ENCODE data around the gene POMGNT2. TPM values are rescaled to one million over a fixed set of nuclear protein-coding genes. Genes with fewer than 3 reads are reported as not detected.

Gene POMGNT2
- total and polyA plus RNA-seq, 2 experiments from 2014 or later: 10.7 to 26.1 TPM

GRCh38 chr3:43061101-43061895 lies 44.6 kb downstream of the POMGNT2 start:
- TF ChIP-seq ETS1 (IDR thresholded peaks at IDR 0.05): no peak
- TF ChIP-seq CREB1 (CRISPR knock-in tag; IDR thresholded peaks at IDR 0.05; ENCODE audit: low read depth): no peak
- TF ChIP-seq REST (IDR thresholded peaks at IDR 0.05; ENCODE audit: unreplicated experiment): no peak
- TF ChIP-seq NANOG (IDR thresholded peaks at IDR 0.05; ENCODE audit: borderline replicate concordance): no peak
- TF ChIP-seq STAT1 (IDR thresholded peaks at IDR 0.05; ENCODE audit: unreplicated experiment): no peak

GRCh38 chr3:43059456-43059855 lies 46.4 kb downstream of the POMGNT2 start:
- Histone ChIP-seq H4K20me1 (replicated peaks; ENCODE audit: insufficient read depth) (no peaks in the 10 kb centered on the region), H3K4me3 (no peak overlapping the region), H3K27me3 (ENCODE audit: insufficient read depth) (no peaks in the 10 kb centered on the region), H2AFZ (no peak overlapping the region), H3K4me2 (no peak overlapping the region), H3K9me2 (ENCODE audit: insufficient read depth) (no peaks in the 10 kb centered on the region), H3K79me2 (replicated peaks; ENCODE audit: insufficient read depth) (no peaks in the 10 kb centered on the region), H3K36me3 (ENCODE audit: insufficient read depth) (peaks cover 9% of the 10 kb centered on the region; the same call in 1 of the 2 replicates), H3K27ac (ENCODE audit: low read depth) (no peak overlapping the region), H3F3A (replicated peaks; ENCODE audit: low read depth) (no peaks in the 10 kb centered on the region), H3K4me1 (ENCODE audit: insufficient read depth) (no peaks in the 10 kb centered on the region)
- Mint-ChIP-seq H3K27me3 (ENCODE audit: insufficient read depth, low read depth, poor library complexity) (no peaks in the 10 kb centered on the region), H3K4me3 (no peak overlapping the region), H3K9me3 (peaks cover 31% of the 10 kb centered on the region), H3K4me1 (no peaks in the 10 kb centered on the region), H3K27ac (no peak overlapping the region), H3K36me3 (ENCODE audit: low read depth) (peaks cover 28% of the 10 kb centered on the region)
- DNase-seq (ENCODE audit: low spot score): no peak
- ATAC-seq: no peak
- no peak for TF ChIP-seq EZH2phosphoT487 (IDR thresholded peaks at IDR 0.05; ENCODE audit: unreplicated experiment)

More at GRCh38 chr3:43061101-43061895, 44.6 kb downstream of the POMGNT2 start:
- Histone ChIP-seq H3K36me3 (ENCODE audit: insufficient read depth) (peaks cover 10% of the 10 kb centered on the region; the same call in 1 of the 2 replicates), H2AFZ (no peak overlapping the region), H3K27ac (ENCODE audit: low read depth) (no peak overlapping the region), H3K9me2 (ENCODE audit: insufficient read depth) (no peaks in the 10 kb centered on the region), H3K4me3 (no peak overlapping the region), H3K4me1 (ENCODE audit: insufficient read depth) (no peaks in the 10 kb centered on the region), H3K27me3 (ENCODE audit: insufficient read depth) (no peaks in the 10 kb centered on the region), H3K79me2 (replicated peaks; ENCODE audit: insufficient read depth) (no peaks in the 10 kb centered on the region), H3F3A (replicated peaks; ENCODE audit: low read depth) (no peaks in the 10 kb centered on the region), H4K20me1 (replicated peaks; ENCODE audit: insufficient read depth) (no peaks in the 10 kb centered on the region), H3K4me2 (no peak overlapping the region)
- H3K36me3 Mint-ChIP-seq (ENCODE audit: low read depth): peaks cover 32% of the 10 kb centered on the region
- H3K4me3 Mint-ChIP-seq: no peak overlapping the region
- ATAC-seq (no peak), DNase-seq (ENCODE audit: low spot score) (no peak)
- peaks cover 34% of the 10 kb centered on the region for H3K9me3 Mint-ChIP-seq
- no peaks in the 10 kb centered on the region for H3K27me3 Mint-ChIP-seq (ENCODE audit: insufficient read depth, low read depth, poor library complexity)
- H3K4me1 Mint-ChIP-seq: no peaks in the 10 kb centered on the region
- H3K27ac Mint-ChIP-seq: no peak overlapping the region
